HG03139 (cell line): ENCODE measurements around the gene CARD14.
"Not testable (repeated sequence)": the region's sequence is repeated elsewhere in the genome, so short reads cannot be mapped to it uniquely, and the experiment has no call there.

Experiments used
- ATAC-seq: cut with Tn5 transposase; IDR thresholded peaks from one replicate; pipeline ENCODE4 v1.9.1; 2021; ENCODE audit not compliant: unreplicated experiment

CARD14 gene

DNA sequence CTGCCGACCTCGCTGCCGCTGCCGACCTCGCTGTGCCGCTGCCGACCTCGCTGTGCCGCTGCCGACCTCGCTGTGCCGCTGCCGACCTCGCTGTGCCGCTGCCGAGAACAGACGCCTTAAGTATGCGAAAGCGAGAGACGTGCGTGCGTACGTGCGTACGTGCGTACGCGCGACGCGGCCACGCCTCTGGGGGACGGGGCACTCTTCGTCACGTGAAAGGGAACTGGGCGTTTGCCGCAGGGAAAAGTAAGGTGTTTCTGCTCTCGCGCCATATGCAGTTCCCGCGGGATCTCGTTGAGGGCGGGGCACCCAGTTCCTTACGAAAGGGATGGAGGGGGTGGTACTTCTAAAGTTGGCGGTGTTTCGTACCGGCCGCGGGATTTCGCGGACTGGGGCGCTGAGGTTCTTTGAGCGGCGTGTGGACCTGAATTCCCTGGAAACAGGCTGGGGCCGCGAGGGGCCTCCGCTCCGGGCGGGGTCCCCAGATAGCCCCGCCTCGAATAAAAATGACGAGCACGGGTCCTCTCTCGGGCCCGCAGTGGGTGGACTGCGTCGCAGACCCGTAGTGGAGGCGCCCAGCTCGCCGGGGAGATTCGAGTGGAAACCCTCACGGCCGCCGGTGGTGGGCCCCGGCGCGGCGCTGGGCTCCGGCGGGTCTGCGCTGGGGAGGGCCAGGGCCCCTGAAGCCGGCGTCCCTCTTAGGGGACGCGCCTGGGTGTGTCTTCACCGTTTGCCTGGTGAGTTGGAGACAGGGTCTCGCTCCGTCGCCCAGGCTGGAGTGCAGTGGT is 22.6 kb upstream of the CARD14 start, which contains the start of gene EIF4A3:
Gene EIF4A3, minus strand, starts transcription at position 94 of the 788 bp plus-strand sequence. CDS start 167 bp downstream, outside the sequence.
- ATAC-seq, result peak; percentile 72

DNA sequence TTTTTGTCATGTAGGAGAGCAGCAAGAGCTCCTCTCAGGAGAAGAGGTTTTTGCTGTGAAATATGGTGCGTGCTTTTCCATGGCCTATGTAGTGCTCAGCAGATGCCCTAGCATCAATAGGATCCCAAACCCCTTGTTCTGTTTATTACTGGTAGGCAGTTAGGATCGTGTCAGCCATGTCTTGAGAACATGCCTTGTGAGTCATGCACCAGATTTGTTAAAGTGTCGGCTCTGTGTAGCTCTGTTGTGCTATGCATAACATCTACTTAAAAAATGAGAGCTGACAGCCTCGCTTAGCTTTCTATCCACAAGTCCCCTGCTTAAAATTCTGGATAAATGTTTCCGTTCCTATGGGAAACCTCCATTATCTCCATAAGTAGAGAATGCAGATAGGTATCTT is 18.5 kb upstream of the CARD14 start:
- no peak for ATAC-seq

DNA sequence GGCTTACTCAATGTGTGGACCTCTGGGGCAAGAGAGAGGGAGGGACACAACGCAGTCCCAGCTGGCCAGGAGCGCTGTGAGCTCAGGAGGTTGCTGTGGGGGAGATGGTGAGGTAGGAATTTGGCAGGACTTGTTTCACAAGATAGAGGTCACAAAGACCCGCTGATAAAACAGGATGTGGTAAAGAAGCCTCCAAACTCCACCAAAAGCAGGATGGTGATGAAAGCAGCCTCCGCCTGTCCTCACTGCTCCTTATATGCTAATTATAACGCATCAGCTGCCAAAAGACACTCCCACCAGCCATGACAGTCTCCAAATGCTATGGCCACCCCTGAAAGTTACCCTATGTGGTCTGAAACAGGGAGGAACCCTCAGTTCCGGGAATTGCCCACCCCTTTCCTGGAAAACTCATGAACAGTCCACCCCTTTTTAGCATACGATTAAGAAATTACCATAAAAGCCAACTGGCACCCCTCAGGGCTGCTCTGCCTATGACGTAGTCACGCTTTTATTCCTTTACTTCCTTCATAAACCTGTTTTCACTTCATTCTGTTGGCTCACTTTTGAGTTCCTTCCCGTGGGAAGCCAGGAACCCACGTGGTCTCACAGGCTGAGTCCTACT is 17.6 kb upstream of the CARD14 start:
- no peak for ATAC-seq

DNA sequence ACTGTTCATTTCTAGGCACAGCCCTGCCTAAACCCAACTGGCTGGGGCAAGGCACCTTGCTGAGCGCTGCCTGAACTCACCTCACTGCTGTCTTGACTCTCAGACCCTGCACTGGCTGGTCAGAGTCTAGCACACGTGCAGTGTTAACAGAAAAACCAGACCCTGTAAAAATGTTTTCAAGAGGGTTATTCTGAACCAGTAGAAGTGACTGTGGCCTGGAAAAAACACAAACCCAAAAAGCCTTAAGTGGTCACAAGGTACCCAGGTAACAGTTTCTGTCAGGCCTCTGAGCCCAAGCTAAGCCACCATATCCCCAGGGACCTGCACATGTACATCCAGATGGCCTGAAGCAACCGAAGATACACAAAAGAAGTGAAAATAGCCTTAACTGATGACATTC is 16.8 kb upstream of the CARD14 start:
- ATAC-seq, result peak; percentile 65

DNA sequence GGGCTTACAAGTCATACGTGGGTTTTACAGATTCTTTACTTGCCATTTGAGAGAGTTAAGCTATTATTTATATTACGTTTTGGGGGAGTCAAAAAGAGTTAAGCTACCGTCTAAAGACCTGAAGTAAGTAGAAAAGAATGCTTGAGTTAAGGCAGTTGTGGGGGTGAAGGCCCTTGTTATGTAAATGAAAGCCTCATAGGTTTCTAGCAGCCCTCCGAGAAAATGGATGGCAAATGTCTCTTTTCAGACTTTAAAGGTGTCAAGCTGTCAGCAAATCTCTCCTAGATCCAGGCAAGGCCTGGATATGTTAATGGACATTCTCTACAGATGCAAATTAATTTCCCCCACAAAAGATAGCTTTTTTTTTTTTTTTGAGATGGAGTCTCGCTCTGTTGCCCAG is 15.7 kb upstream of the CARD14 start:
- ATAC-seq, result no peak

DNA sequence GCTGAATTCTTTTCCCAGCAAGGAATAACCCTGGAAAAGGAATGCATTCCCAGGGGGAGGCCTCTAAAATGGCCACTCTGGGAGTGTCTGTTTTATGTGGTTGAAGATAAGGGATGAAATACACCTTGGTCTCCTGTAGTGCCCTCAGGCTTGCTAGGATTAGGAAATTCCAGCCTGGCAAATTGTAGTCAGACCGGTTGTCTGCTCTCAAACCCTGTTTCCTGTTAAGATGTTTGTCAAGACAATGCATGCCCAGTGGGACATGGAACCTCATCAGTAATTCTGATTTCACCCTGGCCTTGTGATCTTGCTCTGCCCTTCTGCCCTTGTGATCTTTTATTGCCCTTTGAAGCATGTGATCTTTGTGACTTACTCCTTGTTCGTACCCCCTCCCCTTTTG is 14.2 kb upstream of the CARD14 start:
- ATAC-seq, result not testable (repeated sequence)

DNA sequence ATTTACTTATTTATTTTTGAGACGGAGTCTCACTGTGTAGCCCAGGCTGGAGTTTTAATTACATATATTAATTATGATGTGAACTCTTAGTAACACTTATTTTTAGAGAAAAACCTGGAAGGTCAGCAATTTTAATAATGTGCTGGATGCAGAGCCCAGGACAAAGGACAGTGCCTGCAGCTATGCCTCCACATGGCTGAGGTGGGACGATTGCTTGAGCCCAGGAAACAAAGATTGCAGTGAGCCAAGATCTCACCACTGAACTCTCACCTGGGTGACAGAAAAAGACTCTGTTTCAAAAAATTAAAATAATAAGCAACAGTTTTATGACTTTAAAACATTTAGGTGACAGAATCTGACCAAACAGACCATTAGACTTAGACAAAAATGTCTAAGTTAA is 11.0 kb upstream of the CARD14 start:
- ATAC-seq, result no peak

DNA sequence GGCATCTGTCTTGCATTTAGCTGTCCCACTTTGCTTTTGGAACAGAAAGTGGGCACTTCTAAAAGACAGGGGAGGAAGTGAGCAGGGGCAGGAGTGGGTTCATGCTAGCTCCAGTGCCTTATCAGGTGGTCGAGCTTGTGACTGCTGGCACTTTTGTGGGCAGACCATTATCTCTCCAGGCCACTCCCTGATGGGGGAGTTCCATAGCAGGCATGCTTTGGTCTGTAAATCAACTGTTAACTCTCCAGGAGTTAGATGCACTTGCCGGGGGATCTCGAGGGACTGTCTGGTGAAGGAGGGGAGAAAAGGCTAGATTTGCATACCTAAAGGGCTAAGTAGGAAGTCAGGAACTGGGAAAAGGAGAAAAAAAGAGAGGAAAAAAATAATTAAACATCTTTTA is 9.3 kb upstream of the CARD14 start:
- ATAC-seq, result no peak

DNA sequence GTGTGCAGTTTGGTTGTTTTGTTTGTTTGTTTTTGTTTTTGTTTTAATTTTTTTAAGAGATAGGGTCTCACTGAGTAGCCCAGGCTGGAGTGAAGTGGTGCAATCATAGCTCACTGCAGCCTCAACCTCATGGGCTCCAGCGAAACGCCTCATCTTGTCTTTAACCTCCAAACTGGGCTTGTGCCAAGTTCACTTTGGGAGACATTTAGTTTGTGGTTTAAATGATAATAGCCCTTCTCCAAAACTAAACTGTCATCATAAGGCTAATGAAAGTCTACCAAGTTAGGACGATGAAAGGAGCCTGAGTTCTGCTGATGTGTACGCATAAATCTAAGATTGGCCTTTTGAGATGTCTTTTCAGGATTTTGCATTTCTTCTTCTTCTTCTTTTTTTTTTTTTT is 6.5 kb upstream of the CARD14 start:
- ATAC-seq, result no peak

DNA sequence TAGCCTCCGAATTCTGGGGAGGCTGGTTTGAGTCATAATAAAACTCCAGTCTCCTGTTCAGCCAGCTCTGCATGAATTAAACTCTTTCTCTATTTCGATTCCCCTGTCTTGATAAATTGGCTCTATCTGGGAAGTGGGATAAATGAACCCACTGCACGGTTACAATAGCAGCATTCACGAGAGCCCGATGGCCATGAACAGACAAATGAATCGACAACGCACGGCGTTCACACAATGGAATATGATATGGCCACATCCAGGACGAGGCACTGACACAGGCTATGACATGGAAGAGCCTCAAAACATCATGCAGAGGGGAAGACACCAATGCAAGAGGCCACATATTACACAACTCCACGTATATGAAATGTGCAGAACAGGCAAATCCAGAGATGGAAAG is 5.6 kb upstream of the CARD14 start:
- ATAC-seq, result no peak

DNA sequence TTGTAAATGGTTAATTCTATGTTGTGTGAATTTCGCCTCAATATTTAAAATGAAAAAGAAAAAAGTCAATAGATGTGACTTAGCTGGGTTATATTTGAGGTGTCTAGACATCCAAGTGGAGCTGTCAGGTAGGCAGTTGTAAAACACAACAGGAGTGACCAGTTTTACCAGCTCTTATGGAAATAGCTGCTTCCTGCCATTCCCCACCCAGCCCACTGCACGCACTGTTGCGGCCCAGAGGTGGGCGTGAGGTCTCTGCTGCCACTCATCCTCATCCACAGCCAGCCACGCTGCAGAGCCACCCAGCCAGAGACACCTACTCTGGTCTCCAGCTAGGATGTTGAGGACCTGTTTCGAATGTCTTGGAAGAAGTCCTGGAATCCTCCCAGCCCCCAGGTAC is 3.4 kb upstream of the CARD14 start:
- no peak for ATAC-seq

DNA sequence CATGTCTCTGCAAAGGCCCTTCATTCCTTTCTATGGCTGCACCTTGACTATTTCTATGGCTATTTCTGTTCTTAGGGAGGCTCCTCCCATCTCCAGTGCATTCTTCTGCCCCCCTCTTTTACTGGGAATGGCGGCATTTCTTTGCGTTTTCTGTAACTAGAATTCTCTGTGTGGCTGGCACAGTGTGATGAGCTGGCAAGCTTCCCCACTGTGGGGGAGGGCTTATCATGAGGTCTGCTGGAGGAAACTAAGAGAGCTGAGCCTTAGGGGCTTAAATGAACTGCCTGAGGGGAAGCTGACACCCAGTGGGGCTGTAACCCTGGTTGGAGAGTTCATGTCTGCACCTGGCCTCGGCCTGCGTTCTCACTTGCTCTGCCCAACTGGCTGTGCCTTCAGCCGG is 1.5 kb upstream of the CARD14 start:
- ATAC-seq, result no peak

DNA sequence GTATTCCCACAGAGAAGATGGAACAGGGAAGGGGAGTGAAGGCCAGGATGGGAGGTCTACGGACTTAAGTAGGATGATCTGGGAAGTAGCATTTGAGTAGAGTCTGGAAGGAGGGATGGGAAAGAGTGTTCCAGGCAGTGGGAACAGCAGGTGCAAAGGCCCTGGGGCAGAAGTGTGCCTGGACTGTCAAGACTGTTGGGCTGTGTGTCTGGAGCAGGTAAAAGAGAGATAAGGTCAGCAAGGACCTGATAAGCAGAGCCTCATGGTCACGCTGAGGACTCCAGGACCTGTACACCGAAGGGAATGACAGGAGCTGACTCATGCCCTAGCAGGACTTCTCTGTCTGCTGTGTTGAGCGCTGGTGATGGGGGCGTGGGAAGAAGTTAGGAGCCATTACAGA is 723 bp upstream of the CARD14 start:
- ATAC-seq, result no peak

DNA sequence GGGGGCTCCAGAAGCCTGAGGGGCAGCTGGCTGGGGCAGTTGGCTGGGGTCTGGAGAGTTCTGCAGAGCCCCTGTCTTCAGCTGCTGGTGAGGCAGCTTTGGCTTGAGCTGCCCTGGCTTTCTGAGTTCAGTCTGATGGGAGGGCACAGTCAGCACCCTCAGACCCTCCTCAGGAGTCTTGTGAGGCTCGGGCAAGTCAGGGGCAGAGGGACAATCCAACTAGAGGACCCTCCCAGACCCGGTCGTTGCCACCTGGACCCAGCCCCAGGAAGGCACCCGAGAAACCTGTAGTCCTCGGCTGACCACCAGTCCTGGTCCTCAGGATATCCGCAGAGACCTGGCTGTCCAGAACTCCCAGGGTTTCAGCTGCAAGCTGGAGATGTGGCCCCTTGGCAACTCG is 1.9 kb downstream of the CARD14 start:
- ATAC-seq, result no peak

DNA sequence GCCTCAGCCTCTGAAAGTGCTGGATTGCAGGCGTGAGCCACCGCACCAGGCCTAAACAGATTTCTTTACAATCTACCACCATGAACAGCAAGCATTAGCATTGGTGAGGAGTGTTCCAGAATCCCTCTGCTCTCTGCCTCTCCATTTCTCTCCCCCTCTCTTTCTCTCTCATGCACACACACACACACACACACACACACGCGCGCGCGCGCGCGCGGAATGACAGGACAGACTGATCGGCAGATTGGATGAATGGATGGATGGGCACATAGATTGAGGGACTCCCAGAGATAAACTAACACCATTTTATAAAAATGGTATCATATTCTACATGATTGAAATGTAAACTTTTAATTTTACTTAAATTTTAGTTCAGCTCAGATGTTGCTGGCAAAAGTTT is 3.3 kb downstream of the CARD14 start:
- ATAC-seq, result no peak

DNA sequence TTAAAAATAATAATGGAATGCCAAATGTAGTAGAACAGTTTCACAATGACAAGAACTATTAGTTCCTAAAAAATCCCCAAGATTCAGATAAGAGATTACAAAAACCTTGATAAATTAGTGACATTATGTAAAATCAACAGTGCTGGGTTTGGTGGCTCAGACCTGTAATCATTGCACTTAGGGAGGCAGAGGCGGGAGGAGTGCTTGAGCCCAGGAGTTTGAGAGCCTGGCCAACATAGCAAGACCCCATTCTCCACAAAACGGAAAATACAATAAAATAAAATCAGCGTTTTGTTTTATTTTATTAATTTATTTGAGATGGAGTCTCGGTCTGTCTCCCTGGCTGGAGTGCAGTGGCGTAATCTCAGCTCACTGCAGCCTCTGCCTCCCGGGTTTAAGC is 4.1 kb downstream of the CARD14 start:
- ATAC-seq, result no peak

DNA sequence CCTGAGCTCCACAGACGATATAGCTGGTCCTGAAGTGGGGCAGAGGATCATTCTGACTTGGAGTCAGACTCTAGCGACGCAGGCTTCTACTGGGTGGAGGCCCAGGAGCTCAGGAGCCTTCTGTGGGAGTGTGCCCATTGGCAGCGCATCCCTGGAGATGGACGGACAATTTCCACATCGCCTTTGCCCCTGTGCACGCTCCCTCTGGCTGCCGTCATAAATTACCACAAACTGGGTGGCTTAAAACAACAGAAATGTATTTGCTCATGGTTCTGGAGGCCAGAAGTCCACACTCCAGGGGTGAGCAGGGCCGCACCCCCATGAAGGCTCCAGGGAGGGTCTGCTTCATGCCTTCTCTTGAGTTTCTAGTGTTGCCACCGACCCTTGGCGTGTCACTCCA is 6.9 kb downstream of the CARD14 start:
- no peak for ATAC-seq

DNA sequence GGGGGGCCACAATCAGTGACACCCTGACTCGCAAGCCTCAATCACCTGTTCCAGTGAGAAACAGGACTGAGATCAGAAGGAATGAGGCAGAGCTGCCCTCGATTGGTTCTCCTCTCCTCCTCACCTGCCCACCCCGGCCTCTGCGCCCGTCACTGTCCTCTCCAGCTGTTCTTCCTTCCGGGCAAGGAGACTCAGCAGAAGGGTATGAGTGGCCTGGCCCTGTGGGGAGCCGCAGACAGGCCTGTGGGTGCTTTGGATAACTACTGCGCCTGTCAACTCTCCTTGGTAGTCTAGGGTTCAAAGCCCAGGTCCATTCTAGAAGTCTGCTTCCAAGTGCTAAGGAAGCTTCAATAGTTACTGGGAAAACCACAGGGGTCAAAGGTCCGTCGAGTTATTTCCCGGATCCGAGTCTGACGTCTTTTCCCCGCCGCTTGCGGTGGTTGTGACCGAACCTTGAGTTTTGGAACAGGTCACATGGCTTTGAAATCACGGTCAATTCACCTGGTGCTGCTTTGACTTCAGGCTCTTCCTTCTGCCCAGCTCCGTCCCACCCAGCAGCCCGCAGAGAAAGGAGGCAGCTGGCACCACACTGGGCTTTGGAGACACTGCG is 8.3 kb downstream of the CARD14 start:
- no peak for ATAC-seq

DNA sequence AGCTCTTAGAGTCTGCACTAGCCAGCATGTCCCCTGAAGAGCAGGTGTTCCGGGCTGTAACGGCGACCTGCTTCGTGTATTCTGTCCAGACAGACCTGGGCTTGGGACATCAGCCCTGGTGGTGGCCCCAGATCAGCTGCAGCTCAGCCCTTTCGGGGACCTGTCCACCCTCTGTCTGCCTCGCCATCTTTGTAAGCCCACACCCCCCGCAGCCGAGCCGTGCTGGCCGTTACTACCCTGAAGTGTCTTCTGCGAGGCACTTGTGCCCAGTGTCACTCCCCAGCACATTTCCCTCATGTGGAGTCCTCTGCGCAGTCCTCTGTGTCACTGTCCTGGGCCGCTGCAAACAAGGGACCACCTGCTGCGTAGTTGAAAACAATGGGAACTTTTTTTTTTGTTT is 10.4 kb downstream of the CARD14 start:
- ATAC-seq, result no peak

DNA sequence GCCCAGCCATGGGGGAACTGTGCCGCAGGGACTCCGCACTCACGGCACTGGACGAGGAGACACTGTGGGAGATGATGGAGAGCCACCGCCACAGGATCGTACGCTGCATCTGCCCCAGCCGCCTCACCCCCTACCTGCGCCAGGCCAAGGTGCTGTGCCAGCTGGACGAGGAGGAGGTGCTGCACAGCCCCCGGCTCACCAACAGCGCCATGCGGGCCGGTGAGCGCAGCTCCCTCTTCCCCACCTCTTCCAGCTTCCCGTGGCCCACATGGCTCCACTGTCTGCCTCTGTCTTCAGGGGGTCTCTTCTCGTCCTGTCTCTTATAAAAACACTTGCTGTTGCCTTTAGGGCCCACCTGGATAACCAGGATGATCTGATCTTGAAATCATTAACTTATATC is 11.6 kb downstream of the CARD14 start:
- ATAC-seq, result no peak

DNA sequence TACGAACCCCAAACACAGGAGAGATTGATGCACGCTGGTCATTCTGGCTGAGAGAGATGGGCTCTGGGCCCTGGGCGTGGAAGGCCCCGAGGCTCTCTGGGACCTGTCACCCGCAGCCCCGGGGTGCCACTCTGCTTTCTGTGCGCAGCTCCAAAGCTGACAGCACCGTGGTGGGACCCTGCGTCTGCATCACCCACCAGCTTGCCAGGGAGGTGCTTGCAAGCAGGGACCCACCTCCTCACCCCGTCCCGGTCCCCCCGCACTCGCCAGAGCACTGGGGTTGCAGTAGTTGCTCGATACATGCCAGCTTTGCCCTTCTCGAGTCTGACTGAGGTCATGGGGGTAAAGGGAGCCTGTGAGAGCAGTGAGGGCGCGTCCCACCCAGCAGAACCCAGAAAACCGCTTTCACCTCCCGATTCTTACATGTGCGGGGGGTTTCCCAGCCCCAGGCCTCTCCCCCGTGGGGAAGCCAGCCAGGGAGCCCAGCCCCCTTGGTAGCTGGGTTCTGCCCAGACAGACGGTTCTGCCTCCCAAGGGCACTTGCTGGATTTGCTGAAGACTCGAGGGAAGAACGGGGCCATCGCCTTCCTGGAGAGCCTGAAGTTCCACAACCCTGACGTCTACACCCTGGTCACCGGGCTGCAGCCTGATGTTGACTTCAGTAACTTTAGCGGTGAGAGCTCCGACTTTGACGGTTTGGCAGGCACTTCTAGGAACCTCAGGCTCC is 12.5 kb downstream of the CARD14 start:
- ATAC-seq, result no peak

DNA sequence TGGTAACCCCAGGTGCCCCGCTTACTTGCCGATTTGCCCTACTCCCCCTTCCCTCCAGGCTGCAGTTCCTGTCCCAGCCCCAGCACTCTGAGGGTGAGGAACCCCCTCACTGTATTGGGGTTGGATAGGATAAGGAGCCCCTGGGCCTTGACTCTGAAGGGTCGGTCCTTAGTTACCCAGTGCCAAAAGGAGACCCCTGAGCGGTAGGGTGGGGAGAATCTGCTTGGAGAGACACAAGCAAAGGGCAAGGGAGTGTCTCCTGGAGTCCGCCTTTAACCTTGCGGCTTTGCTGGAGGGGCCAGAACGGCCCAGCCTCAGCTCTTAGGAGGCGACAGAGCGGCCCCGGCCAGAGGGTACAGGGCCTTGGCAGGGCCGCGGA is 13.0 kb downstream of the CARD14 start:
- ATAC-seq, result no peak
